D341Med (cell line): ENCODE results near the gene MYL6B.
A peak's percentile ranks its signal among the peaks of the same experiment; 100 is the strongest.
"Not testable (repeated sequence)": the region's sequence is repeated elsewhere in the genome, so short reads cannot be mapped to it uniquely, and the experiment has no call there.

Experiments used
- DNase-seq: peaks from one replicate; pipeline ENCODE4 v3.0.0; 2012; ENCODE audit warnings: low spot score

The MYL6B gene

GRCh38 chr12:56172839-56173238 is 20.5 kb downstream of the MYL6B start:
- no peak for DNase-seq

DNA sequence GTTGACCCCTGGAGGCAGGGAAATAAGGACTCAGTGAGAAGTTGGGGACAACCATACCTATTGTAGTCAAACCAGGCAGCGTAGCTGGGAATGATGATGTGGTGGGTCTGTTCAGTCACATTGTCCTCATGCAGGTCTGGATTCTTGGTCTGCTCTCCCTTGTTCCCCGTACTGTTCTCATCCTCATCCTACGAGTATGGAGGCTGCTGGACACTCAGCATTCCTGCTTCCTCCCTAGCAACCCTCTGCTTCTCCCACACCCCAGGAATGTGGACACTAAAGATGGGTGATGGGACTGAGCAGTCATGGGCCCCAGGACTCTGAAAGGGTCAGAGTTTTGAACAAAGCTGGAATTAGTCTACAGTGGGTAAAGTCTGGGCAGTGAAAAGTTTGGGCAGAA is 26.0 kb downstream of the MYL6B start:
- DNase-seq: no peak

- no peak for DNase-seq
These were observed 34.6 kb downstream of the MYL6B start for GRCh38 chr12:56186957-56187356.

- no peak for DNase-seq
These were observed 35.9 kb downstream of the MYL6B start for GRCh38 chr12:56188131-56188777.

GRCh38 chr12:56188778-56189098 is 36.4 kb downstream of the MYL6B start:
- DNase-seq: no peak

- DNase-seq: peak; percentile 97
These were observed 36.9 kb downstream of the MYL6B start, which contains the start of gene SMARCC2 for GRCh38 chr12:56189099-56189917. Gene SMARCC2 (minus strand): TSS chr12:56189483. CDS start chr12:56189461, 22 bp downstream.

GRCh38 chr12:56189918-56190694 is 37.7 kb downstream of the MYL6B start:
- peak; percentile 87 for DNase-seq

GRCh38 chr12:56190695-56191155 is 38.3 kb downstream of the MYL6B start:
- no peak for DNase-seq

- DNase-seq: no peak
These were observed 40.2 kb downstream of the MYL6B start for GRCh38 chr12:56192582-56192981.

DNA sequence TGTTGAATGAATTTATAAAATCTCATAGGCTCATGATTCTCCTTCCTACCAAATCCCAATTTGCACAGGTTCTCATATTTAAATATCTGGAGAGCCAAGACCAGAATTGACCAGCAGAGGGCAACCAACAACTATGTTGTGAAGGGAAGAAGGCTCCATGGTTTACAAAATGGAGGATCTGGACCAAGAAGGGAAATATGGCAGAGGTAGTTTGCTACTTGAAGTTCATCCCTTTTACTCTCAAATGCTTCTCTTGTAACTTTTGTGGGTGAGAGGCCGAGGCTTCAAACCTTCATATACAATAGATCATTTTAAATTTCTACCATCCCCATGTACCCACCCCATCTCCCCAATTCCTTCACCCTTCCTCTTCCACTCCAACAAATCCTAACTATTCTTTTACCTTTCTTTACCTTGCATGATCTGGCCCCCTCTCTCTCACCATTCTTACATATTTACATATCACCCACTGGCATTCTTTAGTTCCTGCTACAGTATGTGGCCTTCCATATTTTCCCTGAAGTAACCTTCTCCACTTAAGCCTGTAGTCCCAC is 40.7 kb downstream of the MYL6B start:
- DNase-seq: peak; percentile 65

DNA sequence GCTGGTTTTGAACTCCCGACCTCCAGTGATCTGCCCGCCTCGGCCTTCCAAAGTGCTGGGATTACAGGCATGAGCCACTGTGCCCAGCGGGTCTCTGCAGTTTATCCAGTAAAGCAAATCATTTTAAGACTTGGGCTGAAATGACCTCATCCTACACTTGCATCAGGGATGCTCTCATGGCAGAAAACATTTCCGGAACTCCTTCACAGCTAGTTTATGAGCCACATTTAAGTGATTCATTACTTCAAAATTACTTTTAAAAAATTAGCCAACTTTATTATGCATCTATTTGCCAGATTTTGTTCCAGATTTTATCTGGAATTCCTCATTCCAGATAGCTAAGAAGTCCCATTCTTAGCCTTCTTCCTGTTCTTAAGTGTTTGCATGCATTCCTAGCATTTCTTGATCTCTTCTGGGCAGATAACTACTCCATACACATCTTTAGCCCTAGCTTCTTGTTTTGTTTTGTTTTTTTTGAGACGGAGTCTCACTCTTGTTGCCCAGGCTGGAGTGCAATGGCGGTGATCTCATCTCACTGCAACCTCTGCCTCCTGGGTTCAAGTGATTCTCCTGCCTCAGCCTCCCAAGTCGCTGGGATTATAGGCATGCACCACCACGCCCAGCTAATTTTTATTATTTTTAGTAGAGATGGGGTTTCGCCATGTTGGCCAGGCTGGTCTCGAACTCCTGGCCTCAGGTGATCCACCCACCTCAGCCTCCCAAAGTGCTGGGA is 44.6 kb downstream of the MYL6B start:
- DNase-seq: not testable (repeated sequence)

DNA sequence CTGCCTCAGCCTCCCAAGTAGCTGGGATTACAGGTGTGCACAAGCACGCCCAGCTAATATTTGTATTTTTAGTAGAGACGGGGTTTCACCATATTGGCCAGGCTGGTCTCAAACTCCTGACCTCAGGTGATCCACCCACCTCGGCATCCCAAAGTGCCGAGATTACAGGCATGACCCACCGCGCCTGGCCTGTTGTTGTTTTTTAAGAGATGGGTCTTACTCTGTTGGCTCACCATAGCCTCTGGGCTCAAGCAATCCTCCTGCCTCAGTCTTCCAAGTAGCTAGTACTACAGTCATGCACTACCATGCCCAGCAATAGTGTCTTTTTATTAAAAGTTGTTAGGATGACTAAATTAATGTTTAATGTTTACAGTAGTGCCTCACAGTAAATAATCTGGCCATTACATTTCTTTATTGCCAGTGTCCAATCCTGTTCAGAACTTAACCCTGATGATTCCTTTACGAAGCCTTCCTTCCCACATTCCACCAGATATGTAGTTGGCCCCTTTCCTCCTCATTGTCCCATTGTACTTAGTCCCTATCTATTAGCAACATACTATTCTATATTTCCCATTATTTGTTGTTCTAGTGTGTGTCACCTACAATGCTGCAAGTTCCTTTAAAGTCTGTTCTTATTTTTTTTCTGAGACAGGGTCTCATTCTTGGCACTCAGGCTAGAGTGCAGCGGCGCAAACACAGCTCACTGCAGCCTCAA is 45.7 kb downstream of the MYL6B start:
- no peak for DNase-seq

GRCh38 chr12:56198836-56199235 is 46.4 kb downstream of the MYL6B start:
- DNase-seq: no peak

DNA sequence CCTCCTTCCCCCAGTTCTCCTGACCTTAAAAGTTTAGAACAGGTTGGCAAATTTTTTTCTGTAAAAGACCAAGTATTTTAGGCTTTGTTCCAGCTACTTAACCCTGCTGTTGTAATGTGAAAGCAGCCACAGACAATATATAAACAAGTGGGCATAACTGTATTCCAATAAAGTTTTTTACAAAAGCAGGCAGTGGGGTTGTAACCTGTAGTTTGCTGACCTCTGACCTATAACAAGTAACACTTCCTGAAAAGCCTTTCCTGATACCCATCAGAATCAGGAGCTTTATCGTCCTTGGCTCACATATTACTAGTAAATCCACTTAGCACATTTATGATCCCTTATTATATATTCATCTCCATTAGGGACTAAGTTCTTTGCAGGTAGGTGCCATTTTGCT is 50.0 kb downstream of the MYL6B start:
- DNase-seq: no peak

DNA sequence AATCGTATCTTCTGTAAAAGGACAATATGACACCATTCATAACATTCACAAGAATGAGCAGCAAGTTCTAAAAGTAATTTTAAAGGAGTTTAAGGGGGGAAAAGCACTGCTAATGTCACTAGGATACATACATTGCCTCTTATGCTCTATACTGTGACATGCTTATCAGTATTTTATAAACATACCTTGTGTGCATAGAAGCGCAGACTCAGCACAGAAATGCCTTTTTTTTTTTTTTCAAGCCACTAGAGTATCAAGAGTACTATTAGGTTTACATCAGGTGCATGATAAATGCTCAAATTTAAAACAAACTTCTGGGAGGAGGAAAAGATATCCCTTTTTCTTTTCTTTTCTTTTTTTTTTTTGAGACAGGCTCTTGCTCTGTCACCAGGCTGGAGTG is 50.5 kb downstream of the MYL6B start:
- DNase-seq: no peak

DNA sequence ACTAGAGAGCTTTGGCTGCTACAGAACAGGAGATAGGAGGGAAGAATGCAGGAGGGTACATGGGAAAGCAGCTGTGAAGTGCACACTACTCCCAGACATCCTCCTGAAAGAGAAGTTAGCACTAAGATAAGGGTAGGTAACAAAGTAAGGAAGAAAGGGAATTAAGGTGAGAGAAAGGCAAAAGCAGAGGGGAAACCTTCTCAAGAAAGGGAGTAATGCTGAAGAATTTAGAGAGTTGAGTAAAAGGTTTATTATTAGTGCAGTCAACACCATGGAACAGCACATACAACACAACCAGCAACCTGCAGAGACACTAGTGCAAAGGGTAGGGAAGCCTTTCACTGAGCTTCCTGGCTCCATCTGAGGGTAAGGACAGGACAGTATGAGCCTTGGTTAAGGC is 51.9 kb downstream of the MYL6B start:
- no peak for DNase-seq

DNA sequence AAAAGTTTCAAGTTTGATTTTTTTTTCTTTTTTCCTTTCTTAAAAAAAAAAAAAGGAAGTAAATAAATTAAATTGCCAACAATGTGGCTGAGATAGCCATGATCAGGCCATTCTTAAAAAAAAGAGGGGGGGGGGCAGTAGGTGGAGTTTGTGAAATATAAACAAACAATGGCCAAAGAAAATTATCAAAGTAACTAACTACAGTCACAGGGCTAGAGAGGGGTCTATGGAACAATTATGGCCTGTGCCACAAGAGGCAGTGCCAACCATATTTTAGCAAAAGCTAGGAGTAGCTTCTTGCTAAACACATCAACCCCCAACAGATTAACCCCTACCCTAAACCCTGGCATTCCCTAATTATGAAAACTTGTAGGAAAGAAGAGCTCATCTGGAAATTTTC is 53.1 kb downstream of the MYL6B start:
- no peak for DNase-seq

DNA sequence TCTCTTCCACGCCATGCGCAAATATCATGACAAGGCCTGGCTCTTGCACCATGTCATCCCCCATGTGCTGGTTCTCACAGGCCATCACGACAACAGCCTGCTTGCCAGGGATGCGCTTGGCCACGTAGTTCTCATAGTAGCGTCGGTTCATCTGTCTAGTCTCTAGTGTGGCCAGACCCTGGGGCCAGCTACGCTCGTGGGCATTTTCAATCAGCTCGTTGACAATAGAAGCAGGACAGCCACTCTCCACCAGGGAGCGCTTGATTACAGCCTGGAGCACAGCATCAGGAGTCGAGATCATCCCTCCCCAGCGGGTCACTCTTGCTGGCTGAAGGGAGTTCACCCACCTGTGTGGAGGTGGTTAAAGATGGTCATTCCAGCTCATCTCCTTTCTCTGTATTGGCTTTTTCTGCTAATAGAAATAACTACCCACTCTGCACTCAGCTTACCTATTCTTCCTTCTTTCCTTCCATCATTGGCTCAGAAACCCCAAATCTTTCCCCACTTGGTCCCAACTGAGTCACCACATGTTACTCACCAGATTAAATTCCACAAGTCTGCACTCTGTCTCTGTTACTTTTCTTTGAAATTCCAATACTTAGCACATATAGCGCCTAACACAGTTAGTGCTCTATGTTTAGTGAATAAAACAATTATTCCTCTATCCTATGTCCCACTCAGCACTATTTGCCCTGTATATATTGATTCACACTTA is 54.2 kb downstream of the MYL6B start:
- peak; percentile 80 for DNase-seq
